Measurements from ENCODE around the gene SOD2. TPM values are rescaled to one million over a fixed set of nuclear protein-coding genes. Genes with fewer than 3 reads are reported as not detected.

Gene SOD2
- total and polyA plus RNA-seq, 9 of the 15 experiments (the other 6 are each of a cell fraction or from before 2014, with no cell fraction given): 39.8 to 140 (median 95.8) TPM

- no peak for TF ChIP-seq DEAF1 (CRISPR knock-in tag; IDR thresholded peaks at IDR 0.05)
- TF ChIP-seq CAMTA2 (CRISPR knock-in tag; conservative IDR thresholded peaks at IDR 0.05): no peak
- peak; percentile 99 for TF ChIP-seq NR2C1 (IDR thresholded peaks at IDR 0.05)
- TF ChIP-seq NR2C1 (tag; IDR thresholded peaks at IDR 0.05): peak; percentile 99
- TF ChIP-seq ZNF449 (CRISPR knock-in tag; IDR thresholded peaks at IDR 0.05): no peak
- peak; percentile 79 for TF ChIP-seq KLF1 (tag; IDR thresholded peaks at IDR 0.05)
- TF ChIP-seq ZNF584 (CRISPR knock-in tag; IDR thresholded peaks at IDR 0.05; ENCODE audit: low read depth): peak; percentile 89
- peak; percentile 93 for TF ChIP-seq LARP7 (IDR thresholded peaks at IDR 0.05)
- TF ChIP-seq CHD1 (IDR thresholded peaks at IDR 0.05; ENCODE audit: low read length): peak; percentile 74
- peak; percentile 87 for TF ChIP-seq ATF1 (CRISPR knock-in tag; IDR thresholded peaks at IDR 0.05)
- peak; percentile 98 for TF ChIP-seq ATF1 (tag; IDR thresholded peaks at IDR 0.05)
- peak; percentile 99 for TF ChIP-seq MYC (IDR thresholded peaks at IDR 0.05; ENCODE audit: low read depth, low read length)
- peak; percentile 97 for TF ChIP-seq MYC (CRISPR knock-in tag; IDR thresholded peaks at IDR 0.05; ENCODE audit: borderline replicate concordance, low read depth)
- TF ChIP-seq TAF9B (IDR thresholded peaks at IDR 0.05; ENCODE audit: partially characterized antibody): peak; percentile 95
- peak; percentile 85 for TF ChIP-seq HNRNPL (IDR thresholded peaks at IDR 0.05; ENCODE audit: low read depth, low read length)
- peak; percentile 75 to 80; a peak in 3 of 4 replicates for TF ChIP-seq FOXK2 (conservative IDR thresholded peaks at IDR 0.05 in 1 of 2, IDR thresholded peaks at IDR 0.05 in 1 of 2; ENCODE audit: low read depth in 2 of 2)
- TF ChIP-seq TFAP4 (CRISPR knock-in tag; IDR thresholded peaks at IDR 0.05; ENCODE audit: borderline replicate concordance): peak; percentile 96
- peak in 1 of 2 experiments; percentile 8; a peak in 1 of 4 replicates for TF ChIP-seq UBTF (IDR thresholded peaks at IDR 0.05; ENCODE audit: borderline replicate concordance in 1 of 2, low read depth in 2 of 2, low read length in 2 of 2)
- TF ChIP-seq ZNF436 (CRISPR knock-in tag; IDR thresholded peaks at IDR 0.05): no peak
These were observed 34.1 kb upstream of the SOD2 start, which contains the start of gene WTAP (continued) for GRCh38 chr6:159726918-159727716.
